ENCODE data around the gene BTBD2.

BTBD2 gene

GRCh38 chr19:1970003-1970805 lies 45.3 kb downstream of the BTBD2 start (continued):
- no peak for TF ChIP-seq CSRNP3 (CRISPR knock-in tag; IDR thresholded peaks at IDR 0.05)

DNA sequence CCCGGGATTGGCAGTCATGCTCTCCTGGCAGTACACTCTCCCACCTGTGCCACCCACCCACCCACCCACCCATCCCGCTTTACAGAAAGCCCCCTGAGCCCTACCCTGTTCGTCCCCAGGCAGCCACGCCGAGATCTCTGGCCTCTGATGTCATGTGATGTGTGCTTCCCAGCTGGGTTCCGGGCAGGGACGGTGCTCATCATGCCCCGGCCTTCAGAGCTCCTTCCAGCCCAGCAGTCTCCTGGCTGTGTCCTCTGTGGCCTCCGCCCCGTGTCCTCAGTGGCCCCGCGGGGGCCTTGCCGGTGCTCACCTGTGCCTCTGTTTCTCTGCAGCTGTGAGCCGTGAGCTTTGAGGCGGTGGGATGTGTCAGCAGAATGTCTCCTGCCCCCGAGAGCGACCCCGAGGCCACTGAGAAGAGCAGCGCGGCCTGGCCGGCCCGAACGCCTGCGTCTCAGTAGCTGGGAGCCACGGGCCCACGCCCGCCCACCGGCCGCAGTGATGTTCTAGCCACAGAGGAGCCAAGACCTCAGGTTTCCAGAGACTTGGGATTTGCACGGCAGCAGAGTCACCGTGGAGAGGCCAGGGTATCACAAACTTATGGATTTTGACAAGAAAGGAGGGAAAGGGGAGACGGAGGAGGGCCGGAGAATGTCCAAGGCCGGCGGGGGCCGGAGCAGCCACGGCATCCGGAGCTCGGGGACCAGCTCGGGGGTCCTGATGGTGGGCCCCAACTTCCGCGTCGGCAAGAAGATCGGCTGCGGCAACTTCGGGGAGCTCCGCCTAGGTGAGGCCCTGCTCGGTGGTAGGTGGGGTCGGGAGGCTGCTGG lies 46.1 kb downstream of the BTBD2 start:
- TF ChIP-seq ISL1 (CRISPR knock-in tag; IDR thresholded peaks at IDR 0.05), result no peak
- TF ChIP-seq CSRNP3 (CRISPR knock-in tag; IDR thresholded peaks at IDR 0.05), result no peak
- no peak for TF ChIP-seq GLIS3 (CRISPR knock-in tag; IDR thresholded peaks at IDR 0.05)
- no peak for TF ChIP-seq ZNF70 (CRISPR knock-in tag; IDR thresholded peaks at IDR 0.05)
- no peak for TF ChIP-seq BACH2 (CRISPR knock-in tag; IDR thresholded peaks at IDR 0.05; ENCODE audit: borderline replicate concordance)
- no peak for TF ChIP-seq OSR1 (CRISPR knock-in tag; IDR thresholded peaks at IDR 0.05)
- TF ChIP-seq TSHZ2 (CRISPR knock-in tag; IDR thresholded peaks at IDR 0.05), result no peak
- no peak for TF ChIP-seq RARB (CRISPR knock-in tag; IDR thresholded peaks at IDR 0.05)
- no peak for TF ChIP-seq ZNF8 (CRISPR knock-in tag; IDR thresholded peaks at IDR 0.05)
- no peak for TF ChIP-seq TOX (CRISPR knock-in tag; IDR thresholded peaks at IDR 0.05; ENCODE audit: borderline replicate concordance)
- TF ChIP-seq ESRRG (CRISPR knock-in tag; IDR thresholded peaks at IDR 0.05), result no peak
- TF ChIP-seq TCF4 (CRISPR knock-in tag; IDR thresholded peaks at IDR 0.05; ENCODE audit: borderline replicate concordance), result no peak
- no peak for TF ChIP-seq ZNF565 (CRISPR knock-in tag; conservative IDR thresholded peaks at IDR 0.05; ENCODE audit: low read depth)
- no peak for ATAC-seq

GRCh38 chr19:1968279-1969175 lies 47.0 kb downstream of the BTBD2 start:
- no peak for ATAC-seq
- TF ChIP-seq CSDC2 (CRISPR knock-in tag; IDR thresholded peaks at IDR 0.05), result no peak
- no peak for TF ChIP-seq GLIS3 (CRISPR knock-in tag; IDR thresholded peaks at IDR 0.05)
- TF ChIP-seq, protein P1, sequence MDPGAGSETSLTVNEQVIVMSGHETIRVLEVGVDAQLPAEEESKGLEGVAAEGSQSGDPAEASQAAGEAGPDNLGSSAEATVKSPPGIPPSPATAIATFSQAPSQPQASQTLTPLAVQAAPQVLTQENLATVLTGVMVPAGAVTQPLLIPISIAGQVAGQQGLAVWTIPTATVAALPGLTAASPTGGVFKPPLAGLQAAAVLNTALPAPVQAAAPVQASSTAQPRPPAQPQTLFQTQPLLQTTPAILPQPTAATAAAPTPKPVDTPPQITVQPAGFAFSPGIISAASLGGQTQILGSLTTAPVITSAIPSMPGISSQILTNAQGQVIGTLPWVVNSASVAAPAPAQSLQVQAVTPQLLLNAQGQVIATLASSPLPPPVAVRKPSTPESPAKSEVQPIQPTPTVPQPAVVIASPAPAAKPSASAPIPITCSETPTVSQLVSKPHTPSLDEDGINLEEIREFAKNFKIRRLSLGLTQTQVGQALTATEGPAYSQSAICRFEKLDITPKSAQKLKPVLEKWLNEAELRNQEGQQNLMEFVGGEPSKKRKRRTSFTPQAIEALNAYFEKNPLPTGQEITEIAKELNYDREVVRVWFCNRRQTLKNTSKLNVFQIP (CRISPR knock-in tag; IDR thresholded peaks at IDR 0.05; ENCODE audit: borderline replicate concordance, low read depth), result no peak
- TF ChIP-seq ARNTL (CRISPR knock-in tag; IDR thresholded peaks at IDR 0.05; ENCODE audit: borderline replicate concordance, low read depth), result no peak
- TF ChIP-seq TOX (CRISPR knock-in tag; IDR thresholded peaks at IDR 0.05; ENCODE audit: borderline replicate concordance), result no peak
- no peak for TF ChIP-seq ISL1 (CRISPR knock-in tag; IDR thresholded peaks at IDR 0.05)
- no peak for TF ChIP-seq ZFP30 (CRISPR knock-in tag; IDR thresholded peaks at IDR 0.05)
- TF ChIP-seq TSHZ2 (CRISPR knock-in tag; IDR thresholded peaks at IDR 0.05), result no peak
- no peak for TF ChIP-seq CSRNP3 (CRISPR knock-in tag; IDR thresholded peaks at IDR 0.05)
- TF ChIP-seq ZNF565 (CRISPR knock-in tag; conservative IDR thresholded peaks at IDR 0.05; ENCODE audit: low read depth), result no peak
- TF ChIP-seq PPARA (CRISPR knock-in tag; IDR thresholded peaks at IDR 0.05; ENCODE audit: borderline replicate concordance), result no peak
